AG04450 (cell line): Measurements from ENCODE around the gene SAMD4A. TPM values are rescaled to one million over a fixed set of nuclear protein-coding genes. Genes with fewer than 3 reads are reported as not detected.

ENCODE experiments used
- CTCF ChIA-PET: fragments of 300-600, 350-600 bp; formaldehyde crosslinking; extraction: SDS; loops from one replicate; lab custom pipeline; 2022; ENCODE audit warnings: antibody characterized with exemption, inconsistent platforms; lab: Charles Lee
- POLR2A ChIA-PET: fragments of 350-600 bp; formaldehyde crosslinking; extraction: SDS; loops from one replicate; lab custom pipeline; 2021; ENCODE audit warnings: antibody characterized with exemption, inconsistent platforms; lab: Yijun Ruan, JAX
- DNase-seq: peaks from one replicate; pipeline ENCODE4 v3.0.0-alpha.2; 2011; ENCODE audit warnings: low read depth, low spot score
- H3K27ac ChIP-seq: one replicate; pipeline ENCODE4 v1.5.1; 2012; ENCODE audit warnings: low read depth, low read length, control low read depth
- H3K27me3 ChIP-seq: one replicate; pipeline ENCODE4 v1.6.0; 2012; ENCODE audit warnings: low read length; ENCODE audit not compliant: control insufficient read depth, insufficient read depth
- H3K4me3 ChIP-seq: 2 replicates; pipeline ENCODE4 v1.5.1; 2011; ENCODE audit warnings: mild to moderate bottlenecking, low read depth, low read length, control low read depth
- H3K9me3 ChIP-seq: 2 replicates; pipeline ENCODE4 v1.5.1; 2012; ENCODE audit warnings: low read length; ENCODE audit not compliant: control insufficient read depth, insufficient read depth
- polyA plus RNA-seq: library from polyadenylated mRNA; depleted of rRNA; stranded (reverse); fragments of >200 nt; gene quantifications from 2 replicates; pipeline ENCODE4 v1.2.3, GENCODE V29; 2011
- TF ChIP-seq, protein P1 (sequence below): IDR thresholded peaks from 2 replicates; pipeline ENCODE4 v1.5.1; 2011; ENCODE audit warnings: low read depth, low read length, control low read depth, inconsistent platforms

SAMD4A gene
- polyA plus RNA-seq, 1 experiment = 12.7 TPM

DNA sequence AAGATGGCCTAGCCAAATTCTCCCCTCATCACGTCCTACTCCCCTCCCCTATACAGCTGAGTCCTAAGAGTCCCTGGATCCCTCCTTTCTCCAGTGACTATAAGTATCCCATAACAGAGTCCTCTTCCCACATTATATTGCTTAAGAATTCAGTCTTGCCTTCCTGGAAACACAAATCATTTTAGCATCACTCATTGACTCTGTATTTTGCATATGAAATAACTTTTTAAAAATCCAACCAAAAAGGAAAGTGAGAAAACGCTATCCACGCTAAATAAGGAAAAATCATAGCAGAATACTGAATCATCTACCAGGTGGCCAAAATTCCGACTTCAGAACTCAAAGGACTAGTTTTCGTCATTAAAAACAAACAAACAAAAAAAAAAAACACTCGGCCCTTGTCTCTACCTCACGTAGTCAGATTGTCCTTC, 205.5 kb downstream of the SAMD4A start:
- Histone ChIP-seq H3K4me3 (peak overlapping the region; percentile 37), H3K27me3 (no peaks in the 10 kb centered on the region), H3K27ac (peak overlapping the region; percentile 100), H3K9me3 (no peaks in the 10 kb centered on the region; the same call in 1 of the 2 replicates)
- ChIA-PET CTCF (interaction anchor here (0.6 to 6.4 kb wide), 37 partner anchors 8 to 1238 kb away, joined by 3 to 186 read pairs (median 5); partner anchors contain the start of genes CGRRF1 and SAMD4A), POLR2A (interaction anchor here (0.8 to 2.9 kb wide), 7 partner anchors 16 to 207 kb away, joined by 3 to 61 read pairs (median 5); partner anchors contain the start of gene SAMD4A)
- DNase-seq = no peak
- TF ChIP-seq, protein P1, sequence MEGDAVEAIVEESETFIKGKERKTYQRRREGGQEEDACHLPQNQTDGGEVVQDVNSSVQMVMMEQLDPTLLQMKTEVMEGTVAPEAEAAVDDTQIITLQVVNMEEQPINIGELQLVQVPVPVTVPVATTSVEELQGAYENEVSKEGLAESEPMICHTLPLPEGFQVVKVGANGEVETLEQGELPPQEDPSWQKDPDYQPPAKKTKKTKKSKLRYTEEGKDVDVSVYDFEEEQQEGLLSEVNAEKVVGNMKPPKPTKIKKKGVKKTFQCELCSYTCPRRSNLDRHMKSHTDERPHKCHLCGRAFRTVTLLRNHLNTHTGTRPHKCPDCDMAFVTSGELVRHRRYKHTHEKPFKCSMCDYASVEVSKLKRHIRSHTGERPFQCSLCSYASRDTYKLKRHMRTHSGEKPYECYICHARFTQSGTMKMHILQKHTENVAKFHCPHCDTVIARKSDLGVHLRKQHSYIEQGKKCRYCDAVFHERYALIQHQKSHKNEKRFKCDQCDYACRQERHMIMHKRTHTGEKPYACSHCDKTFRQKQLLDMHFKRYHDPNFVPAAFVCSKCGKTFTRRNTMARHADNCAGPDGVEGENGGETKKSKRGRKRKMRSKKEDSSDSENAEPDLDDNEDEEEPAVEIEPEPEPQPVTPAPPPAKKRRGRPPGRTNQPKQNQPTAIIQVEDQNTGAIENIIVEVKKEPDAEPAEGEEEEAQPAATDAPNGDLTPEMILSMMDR = no peak

DNA sequence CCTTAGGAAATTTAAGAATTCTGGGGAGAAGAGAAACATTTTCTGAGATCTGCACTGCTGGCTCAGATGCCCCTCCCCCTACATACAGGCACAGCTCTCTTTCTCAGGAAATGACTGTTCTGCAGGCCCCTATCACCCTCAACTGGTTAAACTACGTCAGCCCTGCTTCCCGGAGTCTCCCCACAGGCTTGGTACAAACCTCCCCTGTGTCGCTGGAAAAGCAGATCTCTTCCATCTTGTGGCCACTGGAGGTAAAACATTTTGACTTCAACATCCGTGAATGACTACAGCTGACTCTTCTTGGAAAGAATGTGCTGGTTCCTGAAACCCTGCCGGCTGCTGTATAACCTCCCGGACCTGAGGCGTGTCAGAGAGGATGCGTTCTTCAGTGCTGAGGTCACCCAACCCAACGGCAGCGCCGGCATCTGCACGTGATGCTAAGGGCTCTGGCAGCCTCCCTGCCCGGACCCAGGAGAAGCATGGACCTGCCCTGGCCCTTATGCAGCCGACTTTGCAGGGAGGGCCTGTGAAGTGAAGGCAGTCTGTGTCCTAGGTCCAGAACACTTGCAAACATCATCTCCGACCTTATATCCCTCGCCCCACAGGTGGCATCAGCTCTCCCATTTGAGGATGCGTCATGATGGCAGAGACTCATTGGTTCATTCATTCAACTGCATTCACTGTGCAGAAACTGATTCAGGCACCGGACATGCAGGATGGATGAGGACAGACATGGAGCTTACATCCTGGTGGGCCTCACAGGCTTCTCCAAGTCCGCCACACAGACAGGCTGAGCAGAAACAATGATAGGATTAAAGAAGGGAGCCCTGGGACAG, 206.5 kb downstream of the SAMD4A start:
- DNase-seq = peak; percentile 99
- ChIA-PET POLR2A (interaction anchor here (0.8 to 2.9 kb wide), 7 partner anchors 17 to 208 kb away, joined by 3 to 61 read pairs (median 5); partner anchors contain the start of gene SAMD4A), CTCF (interaction anchor here (0.6 to 6.4 kb wide), 56 partner anchors 9 to 1239 kb away, joined by 3 to 186 read pairs (median 4); partner anchors contain the start of genes CGRRF1 and SAMD4A)
- TF ChIP-seq, protein P1 = peak; percentile 75
- Histone ChIP-seq H3K27ac (peak overlapping the region; percentile 100), H3K27me3 (no peaks in the 10 kb centered on the region), H3K9me3 (no peaks in the 10 kb centered on the region; the same call in 1 of the 2 replicates), H3K4me3 (peak overlapping the region; percentile 37)

DNA sequence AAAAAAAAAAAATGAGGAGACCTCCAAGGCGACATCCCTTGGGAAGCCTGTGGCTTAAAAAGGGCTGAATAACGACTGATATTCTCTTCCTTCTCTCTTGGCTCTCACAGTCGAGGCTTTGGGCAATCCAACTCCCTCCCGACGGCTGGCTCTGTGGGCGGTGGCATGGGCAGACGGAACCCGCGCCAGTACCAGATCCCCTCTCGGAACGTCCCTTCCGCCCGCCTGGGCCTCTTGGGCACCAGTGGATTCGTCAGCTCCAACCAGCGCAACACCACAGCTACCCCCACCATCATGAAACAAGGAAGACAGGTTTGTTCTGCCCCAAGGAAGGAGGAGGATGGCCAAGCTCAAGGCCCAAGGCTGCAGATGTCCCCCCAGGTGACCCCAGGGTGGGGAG, 207.9 kb downstream of the SAMD4A start:
- TF ChIP-seq, protein P1 = no peak
- DNase-seq = no peak
- Histone ChIP-seq H3K4me3 (no peak overlapping the region), H3K9me3 (no peaks in the 10 kb centered on the region; the same call in 1 of the 2 replicates), H3K27me3 (no peaks in the 10 kb centered on the region), H3K27ac (no peak overlapping the region)
- ChIA-PET CTCF (interaction anchor here (0.5 to 6.4 kb wide), 28 partner anchors 9 to 1326 kb away, joined by 3 to 186 read pairs (median 5); partner anchors contain the start of gene SAMD4A), POLR2A (interaction anchor here (2.9 kb wide), 1 partner anchor 209 kb away, joined by 61 read pairs; the partner anchor contains the start of gene SAMD4A)

DNA sequence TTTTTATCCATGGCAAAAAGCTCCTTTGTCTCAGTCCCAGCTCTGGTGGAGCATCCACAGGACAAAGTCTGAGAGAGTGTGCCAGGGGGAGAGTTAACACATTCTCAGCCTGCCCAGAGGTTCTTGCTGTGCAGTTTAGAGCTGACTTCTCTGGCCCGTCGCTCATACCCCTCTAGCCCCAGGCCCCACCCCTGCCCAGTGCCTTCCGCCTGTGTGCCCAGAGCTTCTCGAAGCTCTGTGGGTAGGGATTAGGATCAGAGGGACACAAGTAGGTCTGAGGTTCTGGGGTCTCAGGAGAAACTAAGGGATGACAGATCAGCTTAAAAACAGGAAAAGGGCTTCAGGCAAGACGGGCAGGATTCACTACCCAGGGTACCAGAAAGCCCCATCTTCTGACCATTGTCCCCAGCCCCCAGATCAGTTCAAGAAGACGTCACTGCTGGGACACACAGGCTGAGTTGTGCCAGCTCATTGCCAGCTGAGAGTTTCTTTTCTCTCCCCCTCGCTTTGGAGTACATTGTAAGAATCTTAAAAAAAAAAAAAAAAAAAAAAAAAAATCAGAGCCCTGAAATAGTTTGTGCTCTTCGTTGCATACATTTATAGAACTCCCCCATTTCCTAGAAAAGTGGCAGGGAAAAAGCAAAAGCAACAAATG, 208.7 kb downstream of the SAMD4A start:
- no peak for DNase-seq
- TF ChIP-seq, protein P1 = no peak
- Histone ChIP-seq H3K9me3 (no peaks in the 10 kb centered on the region; the same call in 1 of the 2 replicates), H3K4me3 (no peak overlapping the region), H3K27ac (peak overlapping the region; percentile 68), H3K27me3 (no peaks in the 10 kb centered on the region)
- ChIA-PET POLR2A (interaction anchor here (0.9 to 2.7 kb wide), 2 partner anchors 206 to 209 kb away, joined by 10 to 12 read pairs; partner anchors contain the start of gene SAMD4A), CTCF (interaction anchor here (0.7 to 6.4 kb wide), 9 partner anchors 8 to 1694 kb away, joined by 3 to 186 read pairs (median 7); partner anchors contain the start of gene SAMD4A)
